Measurements from ENCODE around the gene SH3RF2. TPM values are rescaled to one million over a fixed set of nuclear protein-coding genes. Genes with fewer than 3 reads are reported as not detected.

Gene SH3RF2
- total and polyA plus RNA-seq, 2 of the 13 experiments (the other 11 are each of a cell fraction or from before 2014, with no cell fraction given) = 2.6 to 3.7 TPM

GRCh38 chr5:146040527-146040926 lies 104.1 kb downstream of the SH3RF2 start (continued):
- no peak for TF ChIP-seq TBL1XR1 (IDR thresholded peaks at IDR 0.05; ENCODE audit: borderline replicate concordance, low read length, partially characterized antibody)

- H3K4me2 ChIP-seq (ENCODE audit: low read depth, low read length) = no peak overlapping the region
- DNase-seq (ENCODE audit: low spot score) (no peak), ATAC-seq (peak; percentile 91), FAIRE-seq (no peak)
- no peaks in the 10 kb centered on the region for H3K36me3 ChIP-seq (replicated peaks in 1 of 2; ENCODE audit: control insufficient read depth in 1 of 2, insufficient read depth in 2 of 2, low read length in 2 of 2)
- 0 out of 2 replicates have a peak, but pooled peaks have one; percentile 37 for TF ChIP-seq RAD21 (CRISPR knock-in tag; IDR thresholded peaks at IDR 0.05)
- peak; percentile 51 for TF ChIP-seq STAG1 (CRISPR knock-in tag; IDR thresholded peaks at IDR 0.05)
- no peak for TF ChIP-seq ZNF562 (CRISPR knock-in tag; IDR thresholded peaks at IDR 0.05; ENCODE audit: borderline replicate concordance)
- peak; percentile 42; the same call in 1 of the 2 replicates for TF ChIP-seq CTCF (CRISPR knock-in tag; IDR thresholded peaks at IDR 0.05)
- TF ChIP-seq ZNF333 (CRISPR knock-in tag; IDR thresholded peaks at IDR 0.05; ENCODE audit: borderline replicate concordance) = no peak
- H3K27ac ChIP-seq (ENCODE audit: extremely low read length, insufficient read depth, low read length) = no peak overlapping the region
- no peaks in the 10 kb centered on the region for H3K27me3 ChIP-seq (ENCODE audit: control insufficient read depth in 1 of 2, insufficient read depth in 2 of 2, low read length in 2 of 2)
- no peak overlapping the region for H3K4me3 ChIP-seq (replicated peaks in 1 of 3; ENCODE audit: insufficient read depth in 1 of 3, low read depth in 2 of 3, low read length in 3 of 3)
- no peaks in the 10 kb centered on the region for H3K4me1 ChIP-seq (ENCODE audit: insufficient read depth, low read length)
- ChIA-PET POLR2A (interaction anchor here (0.6 to 1.1 kb wide), 2 partner anchors 206 to 410 kb away, joined by 3 to 5 read pairs; partner anchors contain the start of gene PRELID2), CTCF (ENCODE audit: low intra/inter-chr PET ratio, low total read pairs) (no interaction called here)
- intact Hi-C loops (cut with micrococcal nuclease; ENCODE audit: unreplicated experiment) = loop anchor here (1.0 kb wide), 1 partner anchor 284 kb away; no protein-coding TSS in a partner anchor
- H4K20me1 ChIP-seq (ENCODE audit: insufficient read depth, low read length) = no peaks in the 10 kb centered on the region
- no peaks in the 10 kb centered on the region for H3K9me3 ChIP-seq (ENCODE audit: low read length)
- no peak overlapping the region for H2AFZ ChIP-seq (ENCODE audit: low read length)
- H3K79me2 ChIP-seq (ENCODE audit: insufficient read depth, low read length) = no peaks in the 10 kb centered on the region
- BruUV-seq (replicated peaks) = no TSS peak
- H3K9ac ChIP-seq (ENCODE audit: insufficient read depth, low read depth, low read length) = no peak overlapping the region
- in situ Hi-C loops (cut with HindIII; ENCODE audit: extremely low pct_ligation_motif_present, low pct_unique_long_range_greater_than_20kb) = no loop called here
- 84% methylated on average over 8 of the region's 10 CpGs for WGBS (ENCODE audit: low lambda C conversion rate)
These were observed 104.9 kb downstream of the SH3RF2 start for GRCh38 chr5:146041180-146041789.
